PC-9 (cell line): ENCODE data around the gene NFIX. TPM values are rescaled to one million over a fixed set of nuclear protein-coding genes. Genes with fewer than 3 reads are reported as not detected.

Experiments used
- BruUV-seq: library from RNA; stranded (reverse); fragments of 400-500 nt; replicated peaks from 2 replicates; lab custom pipeline; 2021; lab: Mats Ljungman, UMichigan
- CTCF ChIA-PET: fragments of 300-600 bp; sonication (Branson Sonifier 250); formaldehyde crosslinking; loops from one replicate; lab custom pipeline; 2022; ENCODE audit warnings: antibody characterized with exemption; lab: Charles Lee
- POLR2A ChIA-PET: fragments of 300-600 bp; sonication (Branson Sonifier 250); formaldehyde crosslinking; loops from one replicate; lab custom pipeline; 2022; ENCODE audit warnings: antibody characterized with exemption; ENCODE audit not compliant: unreplicated experiment; lab: Charles Lee
- DNase-seq, 2 experiments: peaks; one replicate each; pipeline versions ENCODE4 v3.0.0 to v3.0.0-alpha.2; 2015 to 2022; ENCODE audit warnings: mixed read lengths in 1 of 2
- H2AFZ ChIP-seq: fragments of 200-600 bp; sonication (generic); 2 replicates; pipeline ENCODE4 v1.8.1; 2017; ENCODE audit warnings: antibody characterized with exemption
- H3F3A ChIP-seq: fragments of 200-600 bp; sonication (generic); 2 replicates; pipeline ENCODE4 v1.8.1; 2017; ENCODE audit warnings: antibody characterized with exemption, mild to moderate bottlenecking, low read depth; ENCODE audit not compliant: insufficient read depth
- H3K27ac ChIP-seq: fragments of 200-600 bp; sonication (generic); 2 replicates; pipeline ENCODE4 v1.6.1; 2016; ENCODE audit warnings: mixed run types
- H3K27me3 ChIP-seq: fragments of 200-600 bp; sonication (generic); 2 replicates; pipeline ENCODE4 v1.6.1; 2016; ENCODE audit warnings: low read depth, mixed run types; ENCODE audit not compliant: insufficient read depth
- H3K36me3 ChIP-seq: fragments of 200-600 bp; sonication (generic); 2 replicates; pipeline ENCODE4 v1.6.1; 2016; ENCODE audit warnings: low read depth, mixed run types
- H3K4me1 ChIP-seq: fragments of 200-600 bp; sonication (generic); replicated peaks from 2 replicates; pipeline ENCODE4 v1.6.1; 2016; ENCODE audit warnings: mixed run types; ENCODE audit not compliant: insufficient read depth
- H3K4me2 ChIP-seq: fragments of 200-600 bp; sonication (generic); 2 replicates; pipeline ENCODE4 v1.6.1; 2017; ENCODE audit warnings: mixed run types
- H3K4me3 ChIP-seq: fragments of 200-600 bp; sonication (generic); 2 replicates; pipeline ENCODE4 v1.6.1; 2016; ENCODE audit warnings: mixed run types
- H3K79me2 ChIP-seq: fragments of 200-600 bp; sonication (generic); 2 replicates; pipeline ENCODE4 v1.6.1; 2017; ENCODE audit warnings: low read depth, mixed run types
- H3K9me2 ChIP-seq: fragments of 200-600 bp; sonication (generic); 2 replicates; pipeline ENCODE4 v1.8.1; 2017; ENCODE audit warnings: mild to moderate bottlenecking; ENCODE audit not compliant: insufficient read depth
- H3K9me3 ChIP-seq: fragments of 200-600 bp; sonication (generic); 2 replicates; pipeline ENCODE4 v1.8.1; 2016; ENCODE audit warnings: low read depth; ENCODE audit not compliant: insufficient read depth
- H4K20me1 ChIP-seq: fragments of 200-600 bp; sonication (generic); 2 replicates; pipeline ENCODE4 v1.8.1; 2017; ENCODE audit not compliant: insufficient read depth
- EZH2 ChIP-seq: fragments of 200-600 bp; sonication (generic); IDR thresholded peaks from 2 replicates; pipeline ENCODE4 v1.8.0; 2017; ENCODE audit warnings: antibody characterized with exemption, low read depth
- intact Hi-C: fragments of 100-400 bp; cut with micrococcal nuclease; formaldehyde crosslinking; loops from one replicate; pipeline ENCODE4 v1.10.0; 2022; ENCODE audit not compliant: unreplicated experiment
- total RNA-seq: library from RNA; stranded (reverse); gene quantifications from 2 replicates; pipeline ENCODE4 v1.2.3, GENCODE V29; 2021
- TF ChIP-seq, protein P1 (sequence below): fragments of 200-600 bp; sonication (generic); conservative IDR thresholded peaks from 2 replicates; pipeline ENCODE4 v1.6.1; 2017; ENCODE audit warnings: mixed run types, antibody characterized with exemption, mild to moderate bottlenecking, moderate library complexity

Gene NFIX
- total RNA-seq, 1 experiment from 2014 or later: 24.2 TPM

DNA sequence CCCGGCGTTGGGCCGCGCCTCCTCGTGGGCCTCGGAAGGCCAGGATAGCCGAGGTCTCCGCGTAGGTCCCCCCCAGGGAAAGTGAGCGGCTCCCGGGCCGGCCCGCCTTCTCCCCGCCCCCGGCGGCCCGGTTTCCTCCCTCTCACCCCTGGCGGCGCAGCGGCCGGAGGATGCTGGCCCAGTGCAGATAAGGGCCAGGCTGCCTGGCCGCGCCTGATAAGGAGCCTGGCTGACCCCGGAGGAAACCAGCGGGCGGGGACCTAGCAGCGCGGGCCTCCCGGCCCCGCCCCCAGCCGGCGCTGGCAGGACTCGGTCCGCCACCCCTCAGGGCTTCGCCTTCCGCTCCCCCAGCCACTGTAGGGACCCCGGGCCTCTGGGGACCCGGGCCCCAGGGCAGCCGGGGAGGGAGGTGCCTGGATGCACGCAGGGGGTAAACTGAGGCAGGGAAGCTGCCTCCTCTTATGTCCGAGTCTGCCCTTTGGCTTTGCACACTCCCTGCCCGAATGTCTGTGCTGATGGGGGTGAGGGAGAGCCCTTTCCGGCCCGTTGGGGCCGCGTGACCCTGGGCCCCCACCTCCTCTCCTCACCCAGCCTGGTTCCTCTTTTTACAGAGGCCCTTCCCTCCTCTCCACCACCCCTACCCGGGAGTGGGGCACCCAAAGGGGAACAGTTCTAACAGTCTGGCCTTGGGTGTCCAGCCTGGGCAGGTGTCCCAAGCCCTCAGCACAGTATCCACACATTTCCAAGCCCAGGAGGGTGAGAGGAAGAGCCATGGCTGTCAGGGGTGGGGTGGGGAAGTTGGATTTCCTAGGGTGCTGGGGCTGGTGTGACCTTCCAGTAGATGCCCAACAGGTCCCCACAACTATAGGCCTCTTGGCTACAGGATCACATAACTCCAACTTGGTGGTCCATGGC, 107.6 kb downstream of the NFIX start, which contains the start of gene LYL1:
LYL1 (minus strand) TSS at position 193 of the 915 bp plus-strand sequence. CDS start 1,687 bp downstream, outside the sequence.
- H3K4me2 ChIP-seq: no peak within 1 kb of the TSS
- H3K79me2 ChIP-seq: no peaks in the 10 kb centered on the region
- intact Hi-C loops: no loop called here
- ChIA-PET CTCF (no interaction called here), POLR2A (no interaction called here)
- H3K27me3 ChIP-seq: no peaks in the 10 kb centered on the region
- no TSS peak for BruUV-seq
- no peak within 1 kb of the TSS for H2AFZ ChIP-seq
- no peaks in the 10 kb centered on the region; the same call in 1 of the 2 replicates for H3K4me1 ChIP-seq
- no peak within 1 kb of the TSS for H3K27ac ChIP-seq
- peaks cover 8% of the 10 kb centered on the region; the same call in 1 of the 2 replicates for H4K20me1 ChIP-seq
- no peak for DNase-seq
- peaks cover 7% of the 10 kb centered on the region; the same call in 1 of the 2 replicates for H3K36me3 ChIP-seq
- H3K9me3 ChIP-seq: no peaks in the 10 kb centered on the region
- H3K9me2 ChIP-seq: no peaks in the 10 kb centered on the region
- peaks cover 12% of the 10 kb centered on the region; the same call in 1 of the 2 replicates for H3F3A ChIP-seq
- TF ChIP-seq, protein P1, sequence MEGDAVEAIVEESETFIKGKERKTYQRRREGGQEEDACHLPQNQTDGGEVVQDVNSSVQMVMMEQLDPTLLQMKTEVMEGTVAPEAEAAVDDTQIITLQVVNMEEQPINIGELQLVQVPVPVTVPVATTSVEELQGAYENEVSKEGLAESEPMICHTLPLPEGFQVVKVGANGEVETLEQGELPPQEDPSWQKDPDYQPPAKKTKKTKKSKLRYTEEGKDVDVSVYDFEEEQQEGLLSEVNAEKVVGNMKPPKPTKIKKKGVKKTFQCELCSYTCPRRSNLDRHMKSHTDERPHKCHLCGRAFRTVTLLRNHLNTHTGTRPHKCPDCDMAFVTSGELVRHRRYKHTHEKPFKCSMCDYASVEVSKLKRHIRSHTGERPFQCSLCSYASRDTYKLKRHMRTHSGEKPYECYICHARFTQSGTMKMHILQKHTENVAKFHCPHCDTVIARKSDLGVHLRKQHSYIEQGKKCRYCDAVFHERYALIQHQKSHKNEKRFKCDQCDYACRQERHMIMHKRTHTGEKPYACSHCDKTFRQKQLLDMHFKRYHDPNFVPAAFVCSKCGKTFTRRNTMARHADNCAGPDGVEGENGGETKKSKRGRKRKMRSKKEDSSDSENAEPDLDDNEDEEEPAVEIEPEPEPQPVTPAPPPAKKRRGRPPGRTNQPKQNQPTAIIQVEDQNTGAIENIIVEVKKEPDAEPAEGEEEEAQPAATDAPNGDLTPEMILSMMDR: no peak
- no peak for TF ChIP-seq EZH2
- H3K4me3 ChIP-seq: no peak within 1 kb of the TSS

DNA sequence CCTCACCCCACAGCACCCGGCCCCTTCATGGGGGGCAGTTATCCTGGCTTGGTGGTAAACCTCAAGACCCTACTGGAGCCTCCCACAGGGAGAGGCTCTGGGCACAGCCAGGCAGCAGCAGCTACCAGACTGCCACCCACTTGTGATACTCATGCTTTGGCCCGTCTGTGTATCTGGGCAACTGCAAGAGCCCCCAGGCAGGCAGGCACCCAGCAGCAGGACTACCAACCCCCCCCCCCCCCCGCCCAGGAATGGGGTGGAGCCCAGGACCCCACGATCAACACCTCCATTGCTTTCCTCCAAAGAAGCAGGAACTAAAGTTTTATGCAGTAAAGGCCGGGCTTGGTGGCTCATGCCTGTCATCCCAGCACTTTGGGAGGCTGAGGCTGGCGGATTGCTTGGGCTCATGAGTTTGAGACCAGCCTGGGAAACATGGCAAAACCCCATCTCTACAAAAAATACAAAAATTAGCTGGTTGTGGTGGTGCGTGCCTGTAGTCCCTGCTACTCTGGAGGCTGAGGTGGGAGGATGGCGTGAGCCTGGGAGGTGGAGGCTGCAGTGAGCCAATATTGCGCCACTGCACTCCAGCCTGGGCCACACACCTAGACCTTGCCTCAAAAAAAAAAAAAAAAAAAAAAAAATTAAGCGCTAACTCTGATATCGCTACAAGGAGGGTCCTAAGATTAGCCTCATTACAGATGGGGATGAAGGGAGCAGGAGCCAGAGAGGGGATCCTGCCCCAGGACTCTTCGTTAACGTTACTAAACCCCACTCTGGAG, 108.5 kb downstream of the NFIX start:
- Histone ChIP-seq H2AFZ (no peak overlapping the region), H3K9me3 (no peaks in the 10 kb centered on the region), H3K79me2 (no peaks in the 10 kb centered on the region), H3K36me3 (peaks cover 7% of the 10 kb centered on the region; the same call in 1 of the 2 replicates), H3K4me3 (no peak overlapping the region), H3K4me2 (no peak overlapping the region), H3K9me2 (no peaks in the 10 kb centered on the region), H3K27me3 (no peaks in the 10 kb centered on the region), H3K4me1 (no peaks in the 10 kb centered on the region), H4K20me1 (peaks cover 8% of the 10 kb centered on the region; the same call in 1 of the 2 replicates), H3K27ac (no peak overlapping the region), H3F3A (peaks cover 13% of the 10 kb centered on the region; the same call in 1 of the 2 replicates)
- TF ChIP-seq EZH2: no peak
- TF ChIP-seq, protein P1: no peak
- POLR2A ChIA-PET: no interaction called here
- intact Hi-C loops: no loop called here
- BruUV-seq: no TSS peak
- DNase-seq: no peak
- CTCF ChIA-PET: no interaction called here

DNA sequence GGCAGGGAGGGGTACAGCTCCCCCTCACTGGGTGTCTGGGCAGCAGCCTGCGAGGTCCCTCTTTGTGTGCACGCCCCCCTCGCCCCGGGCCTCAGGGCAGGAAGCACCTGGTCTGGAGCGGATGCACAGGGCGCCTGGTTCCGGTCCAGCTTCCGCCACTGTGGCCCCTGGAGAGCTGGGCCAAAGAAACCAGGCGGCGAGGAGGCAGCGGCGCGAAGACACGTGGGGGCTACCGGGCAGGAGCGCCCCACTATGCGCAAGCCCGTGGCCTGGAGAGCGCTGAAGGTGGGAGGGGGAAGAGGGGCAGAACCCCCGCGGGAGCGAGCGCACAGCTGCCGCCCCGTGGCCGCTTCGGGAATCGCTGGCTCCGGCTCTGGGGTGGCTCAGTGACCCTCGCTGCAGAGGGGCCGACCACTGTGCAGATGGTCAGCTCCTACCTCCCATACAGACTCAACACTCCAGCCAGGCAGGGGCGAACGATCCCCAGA, 109.1 kb downstream of the NFIX start:
- ChIA-PET CTCF (no interaction called here), POLR2A (no interaction called here)
- Histone ChIP-seq H4K20me1 (peaks cover 8% of the 10 kb centered on the region; the same call in 1 of the 2 replicates), H3K36me3 (peaks cover 7% of the 10 kb centered on the region; the same call in 1 of the 2 replicates), H3K79me2 (no peaks in the 10 kb centered on the region), H3K27ac (no peak overlapping the region), H3K9me2 (no peaks in the 10 kb centered on the region), H3K4me2 (no peak overlapping the region), H3K4me3 (no peak overlapping the region), H3F3A (peaks cover 13% of the 10 kb centered on the region; the same call in 1 of the 2 replicates), H3K27me3 (no peaks in the 10 kb centered on the region), H3K4me1 (no peaks in the 10 kb centered on the region), H2AFZ (no peak overlapping the region), H3K9me3 (no peaks in the 10 kb centered on the region)
- BruUV-seq: no TSS peak
- DNase-seq: no peak
- intact Hi-C loops: no loop called here
- TF ChIP-seq, protein P1: no peak; the same call in 1 of the 2 replicates
- no peak for TF ChIP-seq EZH2
